ENCODE data around the gene SKOR2. TPM values are rescaled to one million over a fixed set of nuclear protein-coding genes. Genes with fewer than 3 reads are reported as not detected.

Gene SKOR2
- total RNA-seq: not detected

DNA sequence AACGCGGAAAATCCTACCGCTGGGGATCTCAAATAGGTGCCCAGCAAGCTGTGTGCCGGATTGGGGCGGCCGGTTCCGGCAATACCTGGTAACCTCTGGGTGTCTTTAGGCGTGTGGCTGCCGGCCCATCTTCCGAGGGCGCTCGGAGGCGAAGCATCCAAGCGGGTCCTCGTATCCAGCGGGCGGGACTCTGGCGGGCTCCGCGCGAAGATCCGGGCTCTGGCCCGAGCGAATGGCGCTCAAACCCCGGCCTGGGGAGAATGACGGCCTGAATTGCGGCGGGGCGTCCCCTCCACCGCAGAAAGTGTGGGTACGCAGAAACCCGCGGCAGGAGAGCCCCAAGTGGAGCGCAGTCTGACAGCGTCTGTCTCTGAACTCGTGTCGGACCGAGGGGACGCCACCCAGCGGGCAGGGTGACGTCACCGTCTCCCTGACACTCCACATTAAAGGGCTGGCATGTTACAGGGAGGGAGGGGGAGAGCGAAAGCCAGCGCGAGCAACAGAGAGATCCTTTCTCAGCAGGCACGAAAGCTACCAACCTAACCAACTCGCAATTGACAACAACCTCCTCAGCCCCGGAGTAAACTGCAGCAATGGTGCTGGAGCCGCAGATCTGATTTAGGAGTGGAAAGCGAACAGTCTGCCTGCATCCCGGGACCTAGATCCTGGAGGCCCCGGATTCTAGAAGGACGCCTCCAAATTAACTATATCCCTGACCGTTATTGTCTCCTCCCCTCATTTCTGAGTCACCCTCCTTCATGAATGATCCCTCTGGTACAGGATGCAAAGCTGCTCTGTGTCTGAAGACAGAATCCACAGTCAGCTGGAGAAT lies at the start of gene SKOR2:
TSS of gene SKOR2 (minus strand) at position 372 of the 832 bp plus-strand sequence. CDS start 2,477 bp downstream, outside the sequence.
- no peak for DNase-seq (ENCODE audit: low read depth in 2 of 3, low spot score in 2 of 3)

- DNase-seq (ENCODE audit: low read depth in 2 of 3, low spot score in 2 of 3): no peak
Observed at GRCh38 chr18:47296462-47296861, 45.0 kb upstream of the SKOR2 start.

DNA sequence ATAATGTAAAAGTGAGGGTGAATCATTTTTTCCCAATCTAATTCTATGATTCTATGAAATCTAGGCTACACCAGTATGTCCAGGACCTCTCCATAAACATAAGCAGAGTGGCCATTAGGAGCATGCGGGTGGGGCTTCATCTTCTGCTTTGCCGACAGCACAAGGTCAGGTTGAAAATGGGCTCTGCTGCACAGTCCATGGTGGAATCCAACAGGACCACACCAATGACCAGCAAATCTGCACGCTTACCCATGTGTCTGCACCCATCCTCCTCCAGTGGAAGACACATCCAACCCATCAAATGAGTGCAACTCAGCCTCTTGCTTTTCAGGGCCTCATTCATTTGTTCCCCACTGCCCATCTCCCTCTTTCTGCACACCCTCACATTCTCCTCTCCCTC lies 43.3 kb upstream of the SKOR2 start:
- no peak for DNase-seq (ENCODE audit: low read depth in 2 of 3, low spot score in 2 of 3)

DNA sequence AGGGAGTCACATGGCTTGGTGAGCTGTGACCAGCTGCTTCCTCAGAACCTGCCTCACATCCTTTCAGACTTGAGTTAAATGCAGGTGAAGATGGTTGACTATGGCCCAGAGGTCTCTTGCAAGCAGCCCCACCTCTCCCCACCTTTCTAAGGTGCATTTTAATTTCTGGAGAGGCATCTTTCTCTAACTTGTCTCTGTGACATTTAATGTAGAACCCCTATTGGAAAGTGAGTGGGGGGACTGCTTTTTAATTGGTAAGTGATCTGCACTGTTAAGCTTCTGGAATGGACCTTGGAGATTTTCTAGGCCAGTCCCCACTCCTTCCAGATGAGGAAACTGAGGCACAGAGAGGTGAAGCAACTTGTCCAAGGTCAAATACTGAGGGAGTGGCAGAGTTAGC lies 37.3 kb upstream of the SKOR2 start:
- DNase-seq (ENCODE audit: low read depth in 2 of 3, low spot score in 2 of 3): no peak

- DNase-seq (ENCODE audit: low read depth in 2 of 3, low spot score in 2 of 3): no peak
Observed at GRCh38 chr18:47287911-47288585, 36.6 kb upstream of the SKOR2 start.

GRCh38 chr18:47286776-47287410 lies 35.4 kb upstream of the SKOR2 start:
- no peak for DNase-seq (ENCODE audit: low read depth in 2 of 3, low spot score in 2 of 3)

- no peak for DNase-seq (ENCODE audit: low read depth in 2 of 3, low spot score in 2 of 3)
Observed at GRCh38 chr18:47285456-47285855, 34.0 kb upstream of the SKOR2 start.

- no peak for DNase-seq (ENCODE audit: low read depth in 2 of 3, low spot score in 2 of 3)
Observed at GRCh38 chr18:47284721-47285395, 33.4 kb upstream of the SKOR2 start.

DNA sequence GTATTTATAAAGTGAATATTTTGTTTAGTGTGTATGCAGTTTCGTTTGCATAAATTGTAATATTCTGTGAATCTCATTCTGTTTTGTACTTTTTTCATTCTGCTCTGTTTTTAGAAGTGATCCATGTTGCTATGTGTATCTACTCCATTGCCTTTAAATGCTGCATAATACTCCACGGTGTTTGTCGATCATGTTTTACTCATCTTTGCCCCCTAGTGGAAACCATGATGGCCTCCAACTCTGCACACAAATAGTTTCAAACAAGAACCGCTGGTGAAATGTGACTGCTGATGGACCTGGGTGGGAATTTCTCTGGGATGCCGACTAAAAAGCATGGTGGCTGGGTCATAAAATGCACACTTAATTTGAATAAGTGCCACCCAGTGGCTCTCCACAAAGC lies 32.0 kb upstream of the SKOR2 start:
- DNase-seq (ENCODE audit: low read depth in 2 of 3, low spot score in 2 of 3): peak in 1 of 3 donors; percentile 11

DNA sequence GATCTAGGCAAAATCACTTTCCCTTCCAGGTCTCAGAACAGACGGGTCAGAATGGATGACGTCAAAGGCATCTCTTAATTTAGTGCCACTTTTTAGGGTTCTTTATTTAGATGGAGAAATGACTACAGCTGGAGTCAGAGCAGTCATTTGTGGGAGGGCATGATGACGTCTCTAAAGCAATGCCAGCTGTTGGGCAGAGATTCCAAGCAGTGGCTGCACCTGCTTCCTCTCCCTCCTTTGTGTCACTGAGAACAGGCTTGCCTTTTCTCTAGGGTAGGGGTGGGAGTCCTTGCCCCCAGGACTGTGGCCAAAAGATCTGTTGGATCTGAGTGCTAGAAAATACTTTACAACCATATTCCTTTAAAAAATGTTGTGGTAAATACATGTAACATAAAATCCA lies 28.7 kb upstream of the SKOR2 start:
- DNase-seq (ENCODE audit: low read depth in 2 of 3, low spot score in 2 of 3): no peak

GRCh38 chr18:47274961-47275360 lies 23.5 kb upstream of the SKOR2 start:
- no peak for DNase-seq (ENCODE audit: low read depth in 2 of 3, low spot score in 2 of 3)

DNA sequence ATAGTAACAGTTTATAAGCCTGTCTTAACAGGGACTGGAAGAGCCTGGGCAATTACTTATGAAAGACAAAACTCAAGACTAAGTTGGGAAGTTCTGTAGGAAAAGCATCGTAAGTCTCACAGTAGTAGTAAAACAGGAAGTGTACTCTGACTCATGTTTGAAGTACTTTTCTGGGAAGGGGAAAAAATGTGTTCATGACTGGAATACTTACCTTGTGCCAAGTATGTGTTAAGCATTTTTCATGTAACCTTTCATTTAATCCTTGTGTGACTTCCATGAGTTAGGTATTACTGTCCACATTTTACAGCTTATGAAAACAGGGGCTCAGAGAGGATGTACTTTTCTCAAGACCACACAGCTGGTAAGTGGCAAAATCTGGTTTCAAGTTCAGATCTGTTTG lies 13.7 kb upstream of the SKOR2 start:
- DNase-seq (ENCODE audit: low read depth in 2 of 3, low spot score in 2 of 3): no peak

- no peak for DNase-seq (ENCODE audit: low read depth in 2 of 3, low spot score in 2 of 3)
Observed at GRCh38 chr18:47264308-47264700, 12.8 kb upstream of the SKOR2 start.

DNA sequence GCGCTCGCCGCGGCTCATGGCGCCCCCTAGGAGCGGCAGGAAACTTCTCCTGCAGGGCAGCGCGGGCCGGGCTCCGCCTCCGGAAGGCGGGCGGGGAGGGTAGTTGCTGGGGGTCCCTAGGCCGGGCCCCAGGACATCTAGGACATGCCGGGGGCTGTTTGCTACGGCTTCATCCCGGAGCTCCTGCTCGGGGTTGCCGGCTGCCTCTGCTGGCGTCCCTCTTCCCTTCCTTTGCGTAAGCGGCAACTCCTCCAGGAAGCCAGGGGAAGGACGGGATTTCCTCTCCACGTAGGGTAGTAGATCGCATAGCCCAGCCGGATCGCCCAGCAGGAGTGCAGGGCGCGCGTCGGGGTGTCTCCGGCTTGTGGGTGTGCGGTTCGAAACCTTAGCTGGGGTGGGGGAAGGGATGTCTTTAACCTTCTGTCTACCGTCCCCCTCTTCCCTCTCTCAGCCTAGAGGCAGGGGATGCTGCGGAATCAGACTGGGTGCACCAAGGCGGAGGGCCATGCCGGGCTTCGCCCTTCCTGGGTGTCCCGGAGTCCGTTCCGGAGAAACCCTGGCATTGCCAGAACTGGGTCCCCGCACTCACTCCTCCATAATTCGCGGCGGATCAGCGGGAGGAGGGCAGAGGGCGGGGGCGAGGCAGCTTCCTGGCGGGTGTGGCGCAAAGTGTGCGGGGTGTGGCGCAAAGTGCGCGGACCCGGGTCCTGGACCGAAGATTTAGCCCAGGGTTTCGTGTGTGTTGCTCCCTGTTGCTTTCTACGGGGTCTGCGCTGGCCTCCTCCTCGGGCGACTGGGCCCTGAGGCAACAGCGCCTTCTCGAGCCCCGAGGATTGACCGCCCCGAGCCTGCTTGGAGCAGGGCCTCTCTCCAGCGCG lies 12.2 kb upstream of the SKOR2 start:
- DNase-seq (ENCODE audit: low read depth in 2 of 3, low spot score in 2 of 3): no peak

DNA sequence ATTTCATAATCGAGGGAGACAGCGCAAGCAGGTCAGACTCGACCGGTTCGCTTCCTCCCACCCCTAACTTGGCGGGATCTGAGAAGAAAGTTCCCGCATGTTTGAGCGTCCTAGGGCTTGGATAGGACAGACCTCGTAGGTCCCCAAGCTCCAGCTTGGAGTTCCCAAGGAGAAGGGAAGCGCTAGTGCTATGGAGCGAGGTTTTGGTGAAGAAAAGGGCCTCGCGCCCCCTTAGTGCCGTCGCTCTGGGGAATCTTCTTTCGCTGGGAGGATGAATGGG lies 11.6 kb upstream of the SKOR2 start:
- no peak for DNase-seq (ENCODE audit: low read depth in 2 of 3, low spot score in 2 of 3)

DNA sequence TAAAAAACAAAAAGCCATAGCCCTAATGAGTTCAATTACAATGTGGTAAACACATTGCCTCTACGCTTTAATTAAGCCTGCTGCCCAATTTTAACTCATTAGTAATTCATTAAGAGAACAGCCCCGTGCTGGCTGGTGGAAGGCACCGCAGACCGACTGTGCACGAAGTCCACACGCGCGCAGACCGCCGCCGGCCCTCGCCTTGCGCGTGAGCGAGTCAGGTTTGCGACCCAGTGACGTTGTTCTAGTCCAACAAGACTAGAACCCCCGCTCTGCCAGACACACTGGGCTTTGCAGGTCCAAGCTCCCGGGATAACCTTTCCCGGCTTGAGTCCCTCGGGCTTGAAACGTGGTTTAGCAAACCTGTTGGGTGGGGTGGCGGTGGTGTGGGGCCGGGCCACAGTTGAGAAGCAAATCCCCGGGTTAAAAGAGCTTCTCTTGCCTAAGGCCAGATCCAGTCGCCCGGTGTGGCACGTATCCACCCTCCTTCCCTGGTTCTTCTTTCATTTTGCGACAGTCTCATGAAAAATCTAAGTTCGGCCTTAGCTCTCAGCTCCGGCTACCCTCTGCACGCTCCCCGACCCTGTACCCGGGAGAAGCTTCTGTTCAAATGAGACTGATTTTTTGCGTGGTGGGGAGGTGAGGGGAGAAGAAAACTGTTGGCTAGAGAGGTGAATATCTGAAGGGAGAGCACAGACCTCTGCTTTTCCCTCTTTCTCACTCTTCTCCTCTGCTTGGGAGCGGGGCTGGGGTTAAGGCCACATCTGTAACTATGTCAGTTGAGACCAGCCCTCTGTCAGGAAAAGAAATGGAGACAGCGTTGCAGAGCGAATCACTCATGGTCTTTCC lies 11.1 kb upstream of the SKOR2 start:
- DNase-seq (ENCODE audit: low read depth in 2 of 3, low spot score in 2 of 3): no peak

DNA sequence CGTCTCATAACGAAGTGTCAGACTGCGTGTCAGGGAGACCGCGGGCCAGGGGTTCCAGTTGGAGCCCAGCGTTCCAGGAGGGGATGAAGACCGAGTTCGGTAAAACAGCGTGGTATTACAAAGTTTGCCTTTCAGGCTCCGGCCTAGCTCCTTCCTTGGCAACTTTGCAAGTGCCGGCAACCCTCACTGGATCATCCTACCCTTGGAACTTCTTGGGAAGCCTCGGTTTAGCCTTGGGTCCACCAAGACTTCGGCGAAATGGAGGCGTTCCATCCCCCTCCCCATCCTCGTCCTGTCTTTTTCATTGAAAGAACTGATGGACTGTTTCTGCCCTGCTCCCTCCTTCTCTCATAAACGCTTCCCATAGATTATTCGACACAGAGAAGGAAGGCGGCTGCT lies 10.4 kb upstream of the SKOR2 start:
- no peak for DNase-seq (ENCODE audit: low read depth in 2 of 3, low spot score in 2 of 3)

GRCh38 chr18:47260924-47261701 lies 9.7 kb upstream of the SKOR2 start:
- DNase-seq (ENCODE audit: low read depth in 2 of 3, low spot score in 2 of 3): no peak
